HCT116 (cell line): ENCODE measurements around the gene EPG5.

Experiments used
- ATF3 ChIP-seq: IDR thresholded peaks from 2 replicates; pipeline ENCODE4 v1.6.1; 2012
- CTCF ChIP-seq, 3 experiments: fragments of 200-600 bp in 1 of 3; sonication (generic) in 1 of 3; IDR thresholded peaks in 2 of 3; conservative IDR thresholded peaks in 1 of 3; 2 replicates each; pipeline ENCODE4 v1.5.1; 2012 to 2017; ENCODE audit warnings: low read depth in 2 of 3, low read length in 2 of 3, antibody characterized with exemption in 1 of 3, borderline replicate concordance in 1 of 3, control low read depth in 1 of 3, mild to moderate bottlenecking in 1 of 3, mixed read lengths in 1 of 3, mixed run types in 1 of 3, moderate library complexity in 1 of 3; ENCODE audit not compliant: insufficient read depth in 1 of 3
- EGR1 ChIP-seq: IDR thresholded peaks from 2 replicates; pipeline ENCODE4 v1.6.1; 2012; ENCODE audit warnings: low read depth
- EZH2 ChIP-seq: fragments of 200-600 bp; sonication (generic); IDR thresholded peaks from 2 replicates; pipeline ENCODE4 v1.6.1; 2017; ENCODE audit warnings: antibody characterized with exemption, mixed run types
- JUND ChIP-seq: IDR thresholded peaks from 2 replicates; pipeline ENCODE4 v1.6.1; 2012
- POLR2A ChIP-seq: IDR thresholded peaks from 2 replicates; pipeline ENCODE4 v1.7.0; 2011; ENCODE audit warnings: borderline replicate concordance; ENCODE audit not compliant: insufficient read depth, insufficient read length; ENCODE audit errors: extremely low read depth
- POLR2AphosphoS5 ChIP-seq: IDR thresholded peaks from 2 replicates; pipeline ENCODE4 v1.6.1; 2011; ENCODE audit warnings: mild to moderate bottlenecking, low read depth, low read length, moderate library complexity
- REST ChIP-seq: IDR thresholded peaks from 2 replicates; pipeline ENCODE4 v1.6.1; 2012; ENCODE audit warnings: low read depth
- TCF7L2 ChIP-seq: IDR thresholded peaks from 2 replicates; pipeline ENCODE4 v1.7.0; 2011; ENCODE audit warnings: borderline replicate concordance, inconsistent platforms; ENCODE audit not compliant: insufficient read depth, insufficient read length; ENCODE audit errors: extremely low read depth
- YY1 ChIP-seq: IDR thresholded peaks from 2 replicates; pipeline ENCODE4 v1.6.1; 2011; ENCODE audit warnings: low read length, low read depth, moderate library complexity, mild to moderate bottlenecking; ENCODE audit not compliant: insufficient replicate concordance; ENCODE audit errors: extremely low read depth
- ZNF274 ChIP-seq: fragments of 200-500 bp; sonication (Bioruptor generic); IDR thresholded peaks from 2 replicates; pipeline ENCODE4 v1.6.1; 2014; ENCODE audit warnings: mild to moderate bottlenecking, low read depth, low read length, inconsistent platforms

- TF ChIP-seq CTCF (IDR thresholded peaks at IDR 0.05 in 2 of 3, conservative IDR thresholded peaks at IDR 0.05 in 1 of 3; ENCODE audit: borderline replicate concordance in 1 of 3, insufficient read depth in 1 of 3, low read depth in 2 of 3, low read length in 2 of 3) (no peak), POLR2A (no peak), EGR1 (no peak), JUND (no peak), ZNF274 (no peak), REST (no peak), EZH2 (no peak), POLR2AphosphoS5 (no peak), YY1 (no peak), TCF7L2 (no peak), ATF3 (no peak)
These were observed 34.4 kb downstream of the EPG5 start for GRCh38 chr18:45932708-45933107.
